Mucosa of rectum (tissue), 2 donors: ENCODE results near the gene MPPED2.
"Not testable (repeated sequence)": the region's sequence is repeated elsewhere in the genome, so short reads cannot be mapped to it uniquely, and the experiment has no call there.

ENCODE experiments used
- H3K27ac ChIP-seq, 2 donors: one replicate each; pipeline ENCODE4 v1.7.0; 2013; ENCODE audit warnings: inconsistent platforms in 2 of 2, low read depth in 2 of 2, low read length in 2 of 2
- H3K27me3 ChIP-seq, 2 donors: one replicate each; pipeline ENCODE4 v1.7.0; 2013; ENCODE audit warnings: low read length in 2 of 2; ENCODE audit not compliant: control insufficient read depth in 2 of 2, insufficient read depth in 2 of 2
- H3K36me3 ChIP-seq, 2 donors: one replicate each; pipeline ENCODE4 v1.7.0; 2013; ENCODE audit warnings: low read length in 2 of 2; ENCODE audit not compliant: control insufficient read depth in 2 of 2, insufficient read depth in 2 of 2
- H3K4me1 ChIP-seq, 2 donors: one replicate each; pipeline ENCODE4 v1.7.0; 2013; ENCODE audit warnings: low read length in 2 of 2, mild to moderate bottlenecking in 1 of 2; ENCODE audit not compliant: control insufficient read depth in 2 of 2, insufficient read depth in 2 of 2
- H3K4me3 ChIP-seq, 2 donors: one replicate each; pipeline ENCODE4 v1.7.0; 2013; ENCODE audit warnings: low read length in 2 of 2
- H3K9ac ChIP-seq, 2 donors: one replicate each; pipeline ENCODE4 v1.7.0; 2013; ENCODE audit warnings: low read length in 2 of 2, low read depth in 1 of 2, mild to moderate bottlenecking in 1 of 2
- H3K9me3 ChIP-seq, 2 donors: one replicate each; pipeline ENCODE4 v1.7.0; 2013; ENCODE audit warnings: low read length in 2 of 2; ENCODE audit not compliant: control insufficient read depth in 2 of 2
- donor health status: healthy.
- donor health status: Normal muscosa, but diverticular disease.

Gene MPPED2

GRCh38 chr11:30559004-30559403 is 27.1 kb downstream of the MPPED2 start:
- H3K36me3 ChIP-seq: no peaks in the 10 kb centered on the region
- no peak overlapping the region for H3K4me3 ChIP-seq
- no peak overlapping the region for H3K27ac ChIP-seq
- peaks cover 0 to 2% of the 10 kb centered on the region in 2 donors for H3K4me1 ChIP-seq
- no peaks in the 10 kb centered on the region for H3K27me3 ChIP-seq
- H3K9me3 ChIP-seq: no peaks in the 10 kb centered on the region
- no peak overlapping the region for H3K9ac ChIP-seq

GRCh38 chr11:30554587-30554986 is 31.6 kb downstream of the MPPED2 start:
- H3K9me3 ChIP-seq, H3K27me3 ChIP-seq, H3K9ac ChIP-seq, H3K4me1 ChIP-seq, H3K27ac ChIP-seq, H3K4me3 ChIP-seq, H3K36me3 ChIP-seq: not testable (repeated sequence)

GRCh38 chr11:30553521-30554110 is 32.5 kb downstream of the MPPED2 start:
- Histone ChIP-seq H3K36me3 (no peaks in the 10 kb centered on the region), H3K4me3 (no peak overlapping the region), H3K4me1 (peaks cover 0 to 3% of the 10 kb centered on the region in 2 donors), H3K27ac (no peak overlapping the region), H3K9ac (no peak overlapping the region), H3K9me3 (no peaks in the 10 kb centered on the region), H3K27me3 (no peaks in the 10 kb centered on the region)

- Histone ChIP-seq H3K4me3 (no peak overlapping the region), H3K9me3 (no peaks in the 10 kb centered on the region), H3K27ac (no peak overlapping the region), H3K9ac (no peak overlapping the region), H3K4me1 (peaks cover 0 to 3% of the 10 kb centered on the region in 2 donors), H3K27me3 (no peaks in the 10 kb centered on the region), H3K36me3 (no peaks in the 10 kb centered on the region)
These were observed 33.3 kb downstream of the MPPED2 start for GRCh38 chr11:30552839-30553238.

- no peaks in the 10 kb centered on the region for H3K27me3 ChIP-seq
- H3K4me1 ChIP-seq: peaks cover 0 to 3% of the 10 kb centered on the region in 2 donors
- no peak overlapping the region for H3K4me3 ChIP-seq
- H3K9ac ChIP-seq: no peak overlapping the region
- H3K9me3 ChIP-seq: no peaks in the 10 kb centered on the region
- H3K27ac ChIP-seq: no peak overlapping the region
- no peaks in the 10 kb centered on the region for H3K36me3 ChIP-seq
These were observed 36.1 kb downstream of the MPPED2 start for GRCh38 chr11:30550022-30550542.

- H3K9ac ChIP-seq: no peak overlapping the region
- H3K27ac ChIP-seq: no peak overlapping the region
These were observed 36.6 kb downstream of the MPPED2 start for GRCh38 chr11:30549565-30549964.

GRCh38 chr11:30546334-30546733 is 39.8 kb downstream of the MPPED2 start:
- Histone ChIP-seq H3K27me3 (no peaks in the 10 kb centered on the region), H3K9me3 (no peaks in the 10 kb centered on the region), H3K4me3 (no peak overlapping the region), H3K9ac (no peak overlapping the region), H3K4me1 (no peaks in the 10 kb centered on the region), H3K36me3 (no peaks in the 10 kb centered on the region), H3K27ac (no peak overlapping the region)

More at GRCh38 chr11:30549565-30549964, 36.6 kb downstream of the MPPED2 start:
- peaks cover 0 to 3% of the 10 kb centered on the region in 2 donors for H3K4me1 ChIP-seq
- no peak overlapping the region for H3K4me3 ChIP-seq
- no peaks in the 10 kb centered on the region for H3K27me3 ChIP-seq
- H3K9me3 ChIP-seq: no peaks in the 10 kb centered on the region
- H3K36me3 ChIP-seq: no peaks in the 10 kb centered on the region

GRCh38 chr11:30545507-30545906 is 40.6 kb downstream of the MPPED2 start:
- Histone ChIP-seq H3K4me1 (no peaks in the 10 kb centered on the region), H3K4me3 (no peak overlapping the region), H3K27ac (no peak overlapping the region), H3K9ac (no peak overlapping the region), H3K9me3 (no peaks in the 10 kb centered on the region), H3K36me3 (no peaks in the 10 kb centered on the region), H3K27me3 (no peaks in the 10 kb centered on the region)

GRCh38 chr11:30543066-30543465 is 43.1 kb downstream of the MPPED2 start:
- Histone ChIP-seq H3K4me3 (no peak overlapping the region), H3K36me3 (no peaks in the 10 kb centered on the region), H3K27ac (no peak overlapping the region)

GRCh38 chr11:30540781-30541180 is 45.4 kb downstream of the MPPED2 start:
- H3K9me3 ChIP-seq: no peaks in the 10 kb centered on the region
- no peaks in the 10 kb centered on the region for H3K4me1 ChIP-seq
- H3K27ac ChIP-seq: no peak overlapping the region
- H3K9ac ChIP-seq: no peak overlapping the region
- no peak overlapping the region for H3K4me3 ChIP-seq
- H3K27me3 ChIP-seq: no peaks in the 10 kb centered on the region
- no peaks in the 10 kb centered on the region for H3K36me3 ChIP-seq

More at GRCh38 chr11:30543066-30543465, 43.1 kb downstream of the MPPED2 start:
- no peaks in the 10 kb centered on the region for H3K9me3 ChIP-seq
- no peaks in the 10 kb centered on the region for H3K4me1 ChIP-seq
- H3K9ac ChIP-seq: no peak overlapping the region
- H3K27me3 ChIP-seq: no peaks in the 10 kb centered on the region
